Esophagus muscularis mucosa (tissue), 3 donors: ENCODE results near the gene LRRC4C.

ENCODE experiments used
- POLR2A ChIP-seq: fragments of 450-650 bp; IDR thresholded peaks from one replicate; pipeline ENCODE4 v1.6.1; 2017; ENCODE audit warnings: antibody characterized with exemption, moderate library complexity, mild to moderate bottlenecking, low read depth
- POLR2AphosphoS5 ChIP-seq, 2 donors: sonication (generic); formaldehyde crosslinking; IDR thresholded peaks; one replicate each; pipeline ENCODE4 v1.6.1; 2017; ENCODE audit warnings: antibody characterized with exemption in 2 of 2
- TF ChIP-seq, protein P1 (sequence below), 3 experiments: fragments of 200-600 bp in 2 of 3; fragments of 450-650 bp in 1 of 3; sonication (generic) in 2 of 3; IDR thresholded peaks; one replicate each; pipeline ENCODE4 v1.5.1; 2017 to 2019; ENCODE audit warnings: antibody characterized with exemption in 3 of 3, mild to moderate bottlenecking in 2 of 3, moderate library complexity in 1 of 3

DNA sequence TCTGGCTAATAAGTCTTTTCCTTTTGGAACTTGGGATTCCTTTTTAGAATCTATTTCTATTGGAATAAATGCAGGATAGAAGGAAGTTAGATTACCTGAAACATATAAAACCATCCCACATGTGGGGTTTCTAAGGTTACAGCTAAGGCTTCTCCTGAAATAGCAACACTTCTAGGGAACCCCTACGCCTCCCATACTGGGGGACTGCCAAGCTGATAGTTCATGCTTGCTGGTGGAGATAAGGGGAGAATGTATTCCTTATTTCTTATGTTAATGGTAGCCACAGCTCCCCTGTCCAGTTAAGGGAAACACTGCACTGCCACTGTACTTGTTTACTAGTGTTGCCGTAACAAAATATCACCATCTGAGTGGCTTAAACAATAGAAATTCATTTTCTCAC is 1189.6 kb downstream of the LRRC4C start:
- TF ChIP-seq, protein P1, sequence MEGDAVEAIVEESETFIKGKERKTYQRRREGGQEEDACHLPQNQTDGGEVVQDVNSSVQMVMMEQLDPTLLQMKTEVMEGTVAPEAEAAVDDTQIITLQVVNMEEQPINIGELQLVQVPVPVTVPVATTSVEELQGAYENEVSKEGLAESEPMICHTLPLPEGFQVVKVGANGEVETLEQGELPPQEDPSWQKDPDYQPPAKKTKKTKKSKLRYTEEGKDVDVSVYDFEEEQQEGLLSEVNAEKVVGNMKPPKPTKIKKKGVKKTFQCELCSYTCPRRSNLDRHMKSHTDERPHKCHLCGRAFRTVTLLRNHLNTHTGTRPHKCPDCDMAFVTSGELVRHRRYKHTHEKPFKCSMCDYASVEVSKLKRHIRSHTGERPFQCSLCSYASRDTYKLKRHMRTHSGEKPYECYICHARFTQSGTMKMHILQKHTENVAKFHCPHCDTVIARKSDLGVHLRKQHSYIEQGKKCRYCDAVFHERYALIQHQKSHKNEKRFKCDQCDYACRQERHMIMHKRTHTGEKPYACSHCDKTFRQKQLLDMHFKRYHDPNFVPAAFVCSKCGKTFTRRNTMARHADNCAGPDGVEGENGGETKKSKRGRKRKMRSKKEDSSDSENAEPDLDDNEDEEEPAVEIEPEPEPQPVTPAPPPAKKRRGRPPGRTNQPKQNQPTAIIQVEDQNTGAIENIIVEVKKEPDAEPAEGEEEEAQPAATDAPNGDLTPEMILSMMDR (IDR thresholded peaks at IDR 0.05): no peak
- TF ChIP-seq POLR2A (no peak), POLR2AphosphoS5 (IDR thresholded peaks at IDR 0.05) (no peak)
